GM10266 (cell line): ENCODE measurements around the gene RDH13.

ENCODE experiments used
- DNase-seq: peaks from one replicate; pipeline ENCODE4 v3.0.0; 2012; ENCODE audit errors: extremely low spot score
- CTCF ChIP-seq: IDR thresholded peaks from 2 replicates; pipeline ENCODE4 v1.5.1; 2012; ENCODE audit warnings: mild to moderate bottlenecking, low read depth; ENCODE audit not compliant: control insufficient read depth, insufficient read depth; ENCODE audit errors: missing control alignments

RDH13 gene

GRCh38 chr19:55084416-55084815 is 21.5 kb upstream of the RDH13 start:
- no peak for DNase-seq
- TF ChIP-seq CTCF = no peak

DNA sequence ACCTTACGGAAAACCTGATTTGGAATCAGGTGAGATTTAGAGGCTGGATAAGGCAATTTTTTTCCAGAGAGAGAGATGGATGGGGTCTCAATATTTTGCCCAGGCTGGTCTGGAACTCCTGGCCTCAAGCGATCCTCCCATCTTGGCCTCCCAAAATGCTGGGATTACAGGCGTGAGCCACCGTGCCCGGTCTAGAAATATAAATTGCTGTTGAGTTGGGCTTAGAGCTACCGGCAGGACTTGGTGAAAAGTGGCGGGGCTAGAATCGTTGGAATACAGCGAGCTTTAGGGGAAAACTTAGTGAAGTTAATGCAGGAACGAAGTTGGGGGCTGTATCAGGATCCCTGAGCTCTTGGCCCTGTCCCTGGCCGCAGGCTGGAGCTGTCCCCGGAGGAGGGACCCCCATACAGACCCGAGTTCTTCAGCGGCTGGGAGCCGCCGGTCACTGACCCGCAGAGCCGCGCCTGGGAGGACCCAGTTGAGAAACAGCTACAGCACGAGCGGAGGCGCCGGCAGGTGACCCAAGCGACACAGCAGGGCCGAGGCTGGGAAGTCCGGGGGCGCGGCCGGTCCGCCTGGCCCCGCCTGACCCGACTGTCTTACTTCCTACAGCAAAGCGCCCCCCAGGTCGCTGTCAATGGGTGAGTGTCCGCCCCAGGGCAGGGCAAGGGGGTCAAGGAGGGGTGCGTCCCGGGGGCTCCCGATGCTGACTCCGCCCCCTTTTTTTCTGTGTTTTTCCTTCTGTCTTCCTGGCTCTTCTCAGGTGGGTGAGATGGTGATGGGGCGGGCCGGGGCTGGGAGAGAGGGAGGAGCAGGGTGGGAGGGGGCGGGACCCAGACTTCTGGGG is 20.3 kb upstream of the RDH13 start:
- TF ChIP-seq CTCF = no peak
- DNase-seq = no peak

- TF ChIP-seq CTCF = no peak
- peak; percentile 79 for DNase-seq
These were observed 19.3 kb upstream of the RDH13 start for GRCh38 chr19:55082020-55082851.

DNA sequence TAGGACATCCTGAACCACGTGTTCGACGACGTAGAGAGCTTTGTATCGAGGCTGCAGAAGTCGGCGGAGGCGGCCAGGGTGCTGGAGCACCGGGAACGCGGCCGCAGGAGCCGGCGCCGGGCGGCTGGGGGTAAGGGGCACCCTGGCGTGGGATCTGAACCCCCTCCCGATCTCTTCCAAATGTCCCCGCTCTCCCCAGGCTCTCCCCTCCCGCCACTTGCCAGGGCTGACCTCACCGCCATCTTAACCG is 18.7 kb upstream of the RDH13 start:
- no peak for DNase-seq

DNA sequence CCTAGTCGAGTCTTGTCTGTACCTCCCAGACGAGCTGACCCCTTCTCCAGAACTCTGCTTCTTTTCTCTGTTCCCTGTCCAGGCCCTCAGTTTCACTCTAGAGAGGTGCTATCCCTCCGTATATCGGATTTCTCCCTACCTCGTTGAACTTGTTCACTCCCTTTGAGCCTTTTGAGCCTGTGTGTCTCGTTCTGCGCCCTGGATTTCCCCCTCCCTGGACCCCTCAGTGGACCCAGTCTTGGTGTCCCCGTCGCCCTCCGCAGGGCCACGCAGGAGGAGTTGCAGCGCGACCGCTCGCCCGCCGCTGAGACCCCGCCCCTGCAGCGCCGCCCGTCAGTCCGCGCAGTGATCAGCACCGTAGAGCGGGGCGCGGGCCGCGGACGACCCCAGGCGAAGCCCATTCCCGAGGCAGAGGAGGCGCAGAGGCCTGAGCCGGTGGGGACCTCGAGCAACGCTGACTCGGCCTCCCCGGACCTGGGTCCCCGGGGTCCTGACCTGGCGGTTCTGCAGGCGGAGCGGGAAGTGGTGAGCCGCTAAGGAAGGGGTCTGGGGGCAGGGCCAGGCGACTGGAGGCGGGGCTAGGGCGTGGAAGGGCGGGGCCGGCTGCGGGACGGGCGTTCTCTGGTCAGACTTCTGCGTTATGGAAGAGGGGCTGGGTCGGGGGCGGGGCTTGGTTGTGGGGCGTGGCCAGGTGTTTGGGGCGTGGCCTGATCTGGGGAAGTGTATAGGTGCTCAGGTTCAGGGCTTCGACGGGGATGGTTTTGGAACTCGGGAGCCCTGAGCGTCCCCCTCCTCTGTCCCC is 18.2 kb upstream of the RDH13 start:
- peak; percentile 3 for TF ChIP-seq CTCF
- peak; percentile 99 for DNase-seq

More for the DNA sequence above, 18.7 kb upstream of the RDH13 start:
- TF ChIP-seq CTCF = no peak

- DNase-seq = peak; percentile 90
- no peak for TF ChIP-seq CTCF
These were observed 17.4 kb upstream of the RDH13 start for GRCh38 chr19:55080121-55080967.
